HFF-Myc (cell line): ENCODE data around the gene PIP4P1.

Source experiments
- DNase-seq: peaks from one replicate; pipeline ENCODE4 v3.0.0-alpha.2; 2011; ENCODE audit warnings: low read depth; ENCODE audit errors: extremely low read depth
- H3K4me3 ChIP-seq: replicated peaks from 2 replicates; pipeline ENCODE4 v1.5.1; 2011; ENCODE audit warnings: low read depth, mild to moderate bottlenecking, control low read depth, low read length
- TF ChIP-seq, protein P1 (sequence below): IDR thresholded peaks from 2 replicates; pipeline ENCODE4 v1.5.1; 2012; ENCODE audit warnings: mild to moderate bottlenecking, low read depth, low read length, control low read depth; ENCODE audit errors: missing control alignments

PIP4P1 gene

DNA sequence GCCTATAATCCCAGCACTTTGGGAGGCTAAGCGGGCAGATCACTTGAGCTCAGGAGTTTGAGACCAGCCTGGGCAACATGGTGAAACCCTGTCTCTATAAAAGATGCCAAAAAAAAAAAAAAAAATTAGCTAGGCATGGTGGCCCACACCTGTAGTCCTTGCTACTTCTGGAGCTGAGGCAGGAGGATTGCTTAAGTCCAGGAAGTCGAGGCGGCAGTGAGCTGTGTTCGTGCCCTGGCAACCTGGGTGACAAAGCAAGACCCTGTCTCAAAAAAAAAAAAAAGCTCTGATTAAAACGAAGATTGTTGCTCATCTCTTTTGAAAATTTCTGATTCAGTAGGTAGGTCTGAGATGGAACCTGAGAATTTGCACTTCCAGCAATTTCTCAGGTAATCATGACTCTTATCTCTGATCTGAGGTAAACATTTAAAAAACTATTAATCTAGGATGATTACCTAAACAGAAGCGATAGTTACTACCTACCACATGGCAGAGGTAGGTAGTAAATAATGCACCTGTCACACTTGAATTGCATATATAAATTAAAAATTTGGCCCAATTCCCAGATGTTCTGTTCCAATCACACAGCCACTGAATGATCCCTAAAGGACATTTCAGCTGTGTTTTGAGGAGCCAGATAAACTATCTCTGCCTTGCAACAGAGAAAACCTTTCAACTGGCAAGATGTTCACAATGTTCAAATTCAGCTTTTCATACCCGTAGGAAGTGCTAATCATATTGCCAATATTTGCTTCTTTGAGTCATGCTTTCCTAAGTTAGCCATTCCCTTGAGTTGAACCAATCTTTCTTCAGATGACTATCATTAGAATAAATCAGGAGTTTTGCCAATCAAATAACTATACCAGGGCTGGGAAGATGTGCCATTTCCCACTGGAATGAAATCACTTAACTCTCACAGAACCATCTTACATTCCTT lies 43.7 kb downstream of the PIP4P1 start:
- H3K4me3 ChIP-seq: no peak overlapping the region
- DNase-seq: no peak
- TF ChIP-seq, protein P1, sequence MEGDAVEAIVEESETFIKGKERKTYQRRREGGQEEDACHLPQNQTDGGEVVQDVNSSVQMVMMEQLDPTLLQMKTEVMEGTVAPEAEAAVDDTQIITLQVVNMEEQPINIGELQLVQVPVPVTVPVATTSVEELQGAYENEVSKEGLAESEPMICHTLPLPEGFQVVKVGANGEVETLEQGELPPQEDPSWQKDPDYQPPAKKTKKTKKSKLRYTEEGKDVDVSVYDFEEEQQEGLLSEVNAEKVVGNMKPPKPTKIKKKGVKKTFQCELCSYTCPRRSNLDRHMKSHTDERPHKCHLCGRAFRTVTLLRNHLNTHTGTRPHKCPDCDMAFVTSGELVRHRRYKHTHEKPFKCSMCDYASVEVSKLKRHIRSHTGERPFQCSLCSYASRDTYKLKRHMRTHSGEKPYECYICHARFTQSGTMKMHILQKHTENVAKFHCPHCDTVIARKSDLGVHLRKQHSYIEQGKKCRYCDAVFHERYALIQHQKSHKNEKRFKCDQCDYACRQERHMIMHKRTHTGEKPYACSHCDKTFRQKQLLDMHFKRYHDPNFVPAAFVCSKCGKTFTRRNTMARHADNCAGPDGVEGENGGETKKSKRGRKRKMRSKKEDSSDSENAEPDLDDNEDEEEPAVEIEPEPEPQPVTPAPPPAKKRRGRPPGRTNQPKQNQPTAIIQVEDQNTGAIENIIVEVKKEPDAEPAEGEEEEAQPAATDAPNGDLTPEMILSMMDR: no peak

- TF ChIP-seq, protein P1: no peak
- no peak overlapping the region for H3K4me3 ChIP-seq
- DNase-seq: no peak
These were observed 45.0 kb downstream of the PIP4P1 start for GRCh38 chr14:20416223-20416622.

GRCh38 chr14:20415782-20416206 lies 45.4 kb downstream of the PIP4P1 start:
- peak; percentile 38 for DNase-seq
- TF ChIP-seq, protein P1: peak; percentile 58
- H3K4me3 ChIP-seq: no peak overlapping the region

- TF ChIP-seq, protein P1: no peak
- DNase-seq: no peak
- H3K4me3 ChIP-seq: peak overlapping the region; percentile 69
These were observed 47.5 kb downstream of the PIP4P1 start for GRCh38 chr14:20413744-20414082.

GRCh38 chr14:20412876-20413743 lies 48.1 kb downstream of the PIP4P1 start, which contains the start of gene TEP1:
TEP1 (minus strand) TSS chr14:20413501; CDS start chr14:20408439, 5,062 bp downstream.
- TF ChIP-seq, protein P1: no peak
- DNase-seq: peak; percentile 33
- H3K4me3 ChIP-seq: peak within 1 kb of the TSS; percentile 69

- DNase-seq: no peak
- TF ChIP-seq, protein P1: no peak
- H3K4me3 ChIP-seq: peak overlapping the region; percentile 69
These were observed 48.8 kb downstream of the PIP4P1 start for GRCh38 chr14:20412411-20412810.
